Chondrocyte (in vitro differentiated cells): Measurements from ENCODE around the gene CCDC70. TPM values are rescaled to one million over a fixed set of nuclear protein-coding genes. Genes with fewer than 3 reads are reported as not detected.

ENCODE experiments used
- DNase-seq: peaks from one replicate; pipeline ENCODE4 v3.0.0; 2021; ENCODE audit warnings: mixed read lengths, low spot score
- H3K27ac Mint-ChIP-seq: one replicate; pipeline ENCODE4 v1.8.0; 2021; ENCODE audit warnings: mild to moderate bottlenecking, moderate library complexity, mixed read lengths; ENCODE audit not compliant: unreplicated experiment
- H3K27me3 Mint-ChIP-seq: 2 replicates; pipeline ENCODE4 v1.8.0; 2021; ENCODE audit warnings: low read depth, mixed read lengths
- H3K36me3 Mint-ChIP-seq: 2 replicates; pipeline ENCODE4 v1.8.0; 2021; ENCODE audit warnings: low read depth, mixed read lengths
- H3K4me1 Mint-ChIP-seq: 2 replicates; pipeline ENCODE4 v1.8.0; 2021; ENCODE audit warnings: low read depth, mild to moderate bottlenecking, mixed read lengths
- H3K4me3 Mint-ChIP-seq: one replicate; pipeline ENCODE4 v1.8.0; 2021; ENCODE audit warnings: mild to moderate bottlenecking, moderate library complexity, mixed read lengths; ENCODE audit not compliant: unreplicated experiment
- H3K9me3 Mint-ChIP-seq: 2 replicates; pipeline ENCODE4 v1.8.0; 2021; ENCODE audit warnings: low read depth, mixed read lengths
- total RNA-seq: library from RNA; stranded (reverse); gene quantifications from 3 replicates; pipeline ENCODE4 v1.2.1, GENCODE V29; 2021
- TF ChIP-seq, protein P1 (sequence below): fragments of 200-600 bp; sonication (generic); IDR thresholded peaks from 2 replicates; pipeline ENCODE4 v1.5.0; 2021; ENCODE audit warnings: antibody characterized with exemption, mild to moderate bottlenecking, moderate library complexity

Gene CCDC70
- total RNA-seq, 1 donor from 2014 or later = not detected

DNA sequence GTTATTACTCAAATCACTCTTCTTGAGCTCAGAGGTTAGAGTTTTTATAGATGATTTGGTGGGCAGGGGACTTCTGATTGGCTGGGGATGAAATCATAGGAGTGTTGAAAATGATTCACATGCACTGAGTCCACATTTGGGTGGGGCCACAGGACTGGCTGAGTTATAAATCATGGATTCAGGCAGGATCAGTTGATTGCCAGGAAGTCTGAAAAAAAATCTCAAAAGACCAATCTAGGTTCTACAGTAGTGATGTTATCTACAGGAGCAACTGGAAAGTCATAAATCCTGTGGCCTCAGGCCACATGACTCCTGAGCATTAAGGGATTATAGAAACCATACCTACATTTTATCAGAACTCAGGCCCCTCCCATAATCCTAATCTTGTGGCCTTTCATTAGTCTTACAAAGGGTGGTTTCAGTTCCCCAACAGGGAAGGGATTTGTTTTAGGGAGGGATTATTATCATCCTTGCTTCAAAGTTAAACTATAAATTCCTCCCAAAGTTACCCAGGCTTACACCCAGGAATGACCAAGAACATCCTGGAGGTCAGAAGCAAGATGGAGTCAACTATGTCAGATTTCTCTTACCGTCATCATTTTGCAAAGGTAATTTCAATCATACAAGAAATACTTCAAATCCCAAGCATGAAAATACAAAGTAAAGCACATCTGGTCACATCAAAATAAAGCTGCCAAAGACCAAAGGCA is 5.6 kb upstream of the CCDC70 start:
- peaks cover 14% of the 10 kb centered on the region for H3K4me1 Mint-ChIP-seq
- no peaks in the 10 kb centered on the region for H3K36me3 Mint-ChIP-seq
- H3K27me3 Mint-ChIP-seq = no peaks in the 10 kb centered on the region
- no peak overlapping the region for H3K27ac Mint-ChIP-seq
- DNase-seq = no peak
- H3K9me3 Mint-ChIP-seq = peaks cover 2% of the 10 kb centered on the region
- TF ChIP-seq, protein P1, sequence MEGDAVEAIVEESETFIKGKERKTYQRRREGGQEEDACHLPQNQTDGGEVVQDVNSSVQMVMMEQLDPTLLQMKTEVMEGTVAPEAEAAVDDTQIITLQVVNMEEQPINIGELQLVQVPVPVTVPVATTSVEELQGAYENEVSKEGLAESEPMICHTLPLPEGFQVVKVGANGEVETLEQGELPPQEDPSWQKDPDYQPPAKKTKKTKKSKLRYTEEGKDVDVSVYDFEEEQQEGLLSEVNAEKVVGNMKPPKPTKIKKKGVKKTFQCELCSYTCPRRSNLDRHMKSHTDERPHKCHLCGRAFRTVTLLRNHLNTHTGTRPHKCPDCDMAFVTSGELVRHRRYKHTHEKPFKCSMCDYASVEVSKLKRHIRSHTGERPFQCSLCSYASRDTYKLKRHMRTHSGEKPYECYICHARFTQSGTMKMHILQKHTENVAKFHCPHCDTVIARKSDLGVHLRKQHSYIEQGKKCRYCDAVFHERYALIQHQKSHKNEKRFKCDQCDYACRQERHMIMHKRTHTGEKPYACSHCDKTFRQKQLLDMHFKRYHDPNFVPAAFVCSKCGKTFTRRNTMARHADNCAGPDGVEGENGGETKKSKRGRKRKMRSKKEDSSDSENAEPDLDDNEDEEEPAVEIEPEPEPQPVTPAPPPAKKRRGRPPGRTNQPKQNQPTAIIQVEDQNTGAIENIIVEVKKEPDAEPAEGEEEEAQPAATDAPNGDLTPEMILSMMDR = no peak
- H3K4me3 Mint-ChIP-seq = no peak overlapping the region

DNA sequence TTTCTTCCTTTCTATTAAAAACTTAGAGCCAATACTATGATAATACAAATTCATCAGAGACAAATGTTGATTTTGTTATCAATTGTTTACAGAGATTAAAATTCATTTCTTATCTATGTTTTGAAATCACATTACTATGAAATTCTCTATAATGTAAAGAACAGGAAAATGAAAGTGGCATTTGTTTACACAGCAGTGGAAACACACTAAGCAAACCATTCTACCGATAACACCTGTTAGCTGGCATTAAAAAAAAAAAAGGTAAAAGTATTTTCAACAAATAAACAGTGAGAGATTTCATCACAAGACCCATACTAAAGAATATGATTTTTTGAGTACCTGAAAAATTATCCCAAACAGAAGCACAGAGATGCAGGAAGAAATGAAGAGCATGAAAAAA is 4.8 kb upstream of the CCDC70 start:
- no peak overlapping the region for H3K27ac Mint-ChIP-seq
- peaks cover 2% of the 10 kb centered on the region for H3K9me3 Mint-ChIP-seq
- DNase-seq = no peak
- no peaks in the 10 kb centered on the region for H3K36me3 Mint-ChIP-seq
- no peak overlapping the region for H3K4me3 Mint-ChIP-seq
- TF ChIP-seq, protein P1 = no peak
- no peaks in the 10 kb centered on the region for H3K27me3 Mint-ChIP-seq
- peaks cover 14% of the 10 kb centered on the region for H3K4me1 Mint-ChIP-seq

DNA sequence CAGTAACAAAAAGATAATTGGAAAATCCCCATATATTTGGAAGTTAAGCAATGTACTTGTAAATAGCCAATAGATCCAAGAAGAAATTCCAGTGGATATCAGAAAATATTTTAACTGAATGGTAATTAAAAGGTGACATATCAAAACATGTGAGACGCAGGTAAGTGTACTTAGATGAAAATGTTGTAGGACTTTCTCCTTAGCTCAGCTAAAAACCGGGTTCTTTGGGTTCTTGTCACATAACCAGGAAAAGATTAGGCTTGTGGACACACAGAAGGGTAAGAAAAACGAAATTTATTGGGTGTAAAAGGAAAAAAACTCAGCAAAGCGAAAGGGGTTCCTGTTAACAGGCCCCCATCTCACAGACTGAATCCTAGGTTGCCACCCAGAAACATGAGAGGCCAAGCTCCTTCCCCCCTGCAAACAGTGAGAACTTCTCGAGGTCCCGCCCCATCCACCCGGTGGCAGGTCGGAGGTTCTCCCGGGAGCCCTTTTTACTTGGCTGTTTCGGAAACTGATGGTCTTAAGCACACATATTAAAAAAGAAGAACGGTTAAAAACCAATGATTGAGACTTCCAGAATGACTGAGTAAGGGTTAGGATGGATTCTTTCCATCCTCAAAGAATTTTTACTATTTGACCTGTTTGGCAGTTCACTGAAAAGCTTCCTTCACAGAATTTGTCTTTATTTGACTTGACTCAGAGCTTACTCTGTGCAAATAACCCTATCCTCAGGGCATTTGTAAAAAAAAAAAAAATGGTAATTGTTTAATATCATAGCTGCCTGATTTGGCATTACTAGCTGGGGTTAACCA is 3.1 kb upstream of the CCDC70 start:
- H3K36me3 Mint-ChIP-seq = no peaks in the 10 kb centered on the region
- no peak for DNase-seq
- no peak overlapping the region for H3K4me3 Mint-ChIP-seq
- TF ChIP-seq, protein P1 = no peak
- peaks cover 2% of the 10 kb centered on the region for H3K9me3 Mint-ChIP-seq
- no peaks in the 10 kb centered on the region for H3K27me3 Mint-ChIP-seq
- peak overlapping the region; percentile 58 for H3K27ac Mint-ChIP-seq
- H3K4me1 Mint-ChIP-seq = peaks cover 14% of the 10 kb centered on the region

DNA sequence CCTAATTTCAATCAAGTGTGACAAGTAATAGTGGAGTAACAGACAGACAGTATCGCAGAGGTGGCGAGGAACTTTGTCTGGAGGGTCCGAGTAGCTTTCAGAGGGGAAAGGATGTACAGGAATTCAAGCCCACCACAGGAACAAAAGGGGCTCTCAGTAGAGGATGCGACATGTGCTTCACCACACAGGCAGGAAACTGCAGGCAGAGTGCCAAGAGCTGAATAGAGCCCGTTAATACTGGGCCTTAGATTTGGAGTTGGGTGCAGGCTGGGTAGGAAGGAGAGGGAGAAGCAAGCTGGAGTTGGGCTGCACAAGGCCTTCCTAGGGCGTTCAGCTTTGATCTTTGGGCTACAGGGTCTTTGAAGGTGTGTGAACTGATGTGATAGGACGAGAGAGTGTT is 1.2 kb downstream of the CCDC70 start:
- DNase-seq = no peak
- no peaks in the 10 kb centered on the region for H3K9me3 Mint-ChIP-seq
- H3K27ac Mint-ChIP-seq = no peak overlapping the region
- H3K4me1 Mint-ChIP-seq = peaks cover 13% of the 10 kb centered on the region
- H3K4me3 Mint-ChIP-seq = no peak overlapping the region
- no peaks in the 10 kb centered on the region for H3K36me3 Mint-ChIP-seq
- TF ChIP-seq, protein P1 = no peak
- no peaks in the 10 kb centered on the region for H3K27me3 Mint-ChIP-seq

DNA sequence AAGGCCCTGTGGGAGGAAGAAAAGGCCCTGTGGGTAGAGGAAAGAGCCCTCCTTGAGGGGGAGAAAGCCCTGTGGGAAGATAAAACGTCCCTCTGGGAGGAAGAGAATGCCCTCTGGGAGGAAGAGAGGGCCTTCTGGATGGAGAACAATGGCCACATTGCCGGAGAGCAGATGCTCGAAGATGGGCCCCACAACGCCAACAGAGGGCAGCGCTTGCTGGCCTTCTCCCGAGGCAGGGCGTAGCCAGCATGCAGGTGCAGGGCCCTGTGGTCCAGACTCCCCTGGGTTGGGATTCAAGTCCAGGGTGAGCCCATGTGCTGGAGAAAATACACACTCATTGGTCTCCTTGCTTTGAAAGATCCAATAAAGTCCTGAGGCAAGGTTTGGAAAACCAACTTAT is 4.1 kb downstream of the CCDC70 start:
- DNase-seq = no peak
- Mint-ChIP-seq H3K27me3 (no peaks in the 10 kb centered on the region), H3K4me3 (no peak overlapping the region), H3K9me3 (no peaks in the 10 kb centered on the region), H3K36me3 (no peaks in the 10 kb centered on the region), H3K27ac (no peak overlapping the region), H3K4me1 (no peaks in the 10 kb centered on the region)
- TF ChIP-seq, protein P1 = no peak
